Smooth muscle cell (in vitro differentiated cells): ENCODE measurements around the gene PKLR. TPM values are rescaled to one million over a fixed set of nuclear protein-coding genes. Genes with fewer than 3 reads are reported as not detected.

ENCODE experiments used
- DNase-seq: peaks from one replicate; lab custom pipeline; 2025; ENCODE audit not compliant: unreplicated experiment; lab: John Stamatoyannopoulos, UW
- H2AFZ ChIP-seq: fragments of 200-600 bp; sonication (generic); 2 replicates; pipeline ENCODE4 v1.6.0; 2016; ENCODE audit warnings: antibody characterized with exemption, low read depth, mild to moderate bottlenecking
- H3F3A ChIP-seq: fragments of 200-600 bp; sonication (generic); 2 replicates; pipeline ENCODE4 v1.6.0; 2017; ENCODE audit warnings: antibody characterized with exemption, low read depth
- H3K27ac ChIP-seq: fragments of 200-600 bp; sonication (generic); 2 replicates; pipeline ENCODE4 v1.5.1; 2016; ENCODE audit warnings: low read depth, mild to moderate bottlenecking
- H3K27me3 ChIP-seq: fragments of 200-600 bp; sonication (generic); 2 replicates; pipeline ENCODE4 v1.6.1; 2016; ENCODE audit warnings: low read depth, mild to moderate bottlenecking
- H3K36me3 ChIP-seq: fragments of 200-600 bp; sonication (generic); 2 replicates; pipeline ENCODE4 v1.5.1; 2016; ENCODE audit warnings: low read depth
- H3K4me1 ChIP-seq: fragments of 200-600 bp; sonication (generic); 2 replicates; pipeline ENCODE4 v1.5.1; 2016; ENCODE audit warnings: low read depth
- H3K4me2 ChIP-seq: fragments of 200-600 bp; sonication (generic); 2 replicates; pipeline ENCODE4 v1.6.0; 2016; ENCODE audit warnings: mild to moderate bottlenecking
- H3K4me3 ChIP-seq: fragments of 200-600 bp; sonication (generic); 2 replicates; pipeline ENCODE4 v1.5.1; 2016; ENCODE audit warnings: mild to moderate bottlenecking
- H3K79me2 ChIP-seq: fragments of 200-600 bp; sonication (generic); 2 replicates; pipeline ENCODE4 v1.6.0; 2016; ENCODE audit warnings: low read depth, mild to moderate bottlenecking
- H3K9ac ChIP-seq: fragments of 200-600 bp; sonication (generic); 2 replicates; pipeline ENCODE4 v1.6.0; 2016; ENCODE audit warnings: low read depth
- H3K9me3 ChIP-seq: fragments of 200-600 bp; sonication (generic); replicated peaks from 2 replicates; pipeline ENCODE4 v1.5.1; 2016; ENCODE audit warnings: low read depth
- H4K20me1 ChIP-seq: fragments of 200-600 bp; sonication (generic); 2 replicates; pipeline ENCODE4 v1.6.0; 2016; ENCODE audit warnings: low read depth
- WGBS: methylation state at CpG from one replicate; pipeline ENCODE4 v1.1.7; 2016; ENCODE audit warnings: low lambda C conversion rate; 5-methylcytosine and 5-hydroxymethylcytosine counted together
- polyA plus RNA-seq: library from polyadenylated mRNA; unstranded; fragments of >200 nt; fragmentation: Nextera tagmentation; extraction: Ambion mirVana; gene quantifications from 2 replicates; pipeline ENCODE4 v1.2.1, GENCODE V29; 2016
- total RNA-seq: library from RNA; depleted of rRNA; stranded (reverse); fragments of >200 nt; gene quantifications from 2 replicates; pipeline ENCODE4 v1.2.3, GENCODE V29; 2014
- TF ChIP-seq, protein P1 (sequence below): fragments of 200-600 bp; sonication (generic); IDR thresholded peaks from 2 replicates; pipeline ENCODE4 v1.5.1; 2017; ENCODE audit warnings: borderline replicate concordance, mild to moderate bottlenecking, antibody characterized with exemption; ENCODE audit not compliant: insufficient read depth, poor library complexity, severe bottlenecking

Gene PKLR
- total and polyA plus RNA-seq, 2 experiments from 2014 or later: not detected

DNA sequence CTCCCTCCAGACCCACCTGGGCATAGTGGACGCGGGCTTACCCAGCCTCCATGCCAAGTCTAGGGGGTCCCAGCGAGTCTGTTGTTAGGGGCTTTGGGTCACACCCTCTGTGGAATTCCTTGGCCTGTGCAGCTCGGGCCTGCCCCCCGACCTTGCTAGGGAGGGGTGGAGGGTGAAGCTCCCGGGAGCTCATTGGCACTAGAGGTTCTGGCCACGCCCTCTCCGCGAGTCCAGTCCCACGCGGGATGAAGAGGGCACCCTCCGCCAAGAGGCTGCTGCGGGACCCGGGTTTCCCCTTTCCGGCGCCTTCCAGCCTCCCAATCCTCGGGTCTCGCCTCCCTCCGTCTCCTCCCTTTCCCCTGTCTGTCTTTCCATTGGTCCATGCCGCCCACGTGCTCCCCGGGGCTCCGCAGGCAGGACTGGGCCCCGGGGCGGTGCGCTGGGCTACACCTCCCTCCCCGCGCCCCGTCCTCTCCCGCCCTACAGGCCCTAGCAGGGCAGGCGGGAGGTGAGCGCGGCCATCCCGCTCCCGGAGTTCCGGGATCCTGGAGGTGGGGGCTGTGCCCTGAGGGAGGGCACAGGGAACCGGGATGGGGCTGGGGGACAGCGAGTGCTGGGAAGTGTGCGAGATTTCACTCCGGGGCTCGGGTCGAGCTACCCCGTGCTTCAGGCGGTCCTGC, 22.9 kb upstream of the PKLR start:
- Histone ChIP-seq H3K79me2 (no peaks in the 10 kb centered on the region), H4K20me1 (peaks cover 18% of the 10 kb centered on the region), H2AFZ (no peak overlapping the region), H3K36me3 (no peaks in the 10 kb centered on the region), H3K9me3 (no peaks in the 10 kb centered on the region), H3K4me2 (peak overlapping the region; percentile 88), H3K27me3 (no peaks in the 10 kb centered on the region), H3K4me3 (peak overlapping the region; percentile 75), H3K4me1 (peaks cover 18% of the 10 kb centered on the region), H3K9ac (peak overlapping the region; percentile 67), H3K27ac (peak overlapping the region; percentile 66), H3F3A (peaks cover 2% of the 10 kb centered on the region)
- WGBS: 2% methylated on average over 40 of the region's 44 CpGs
- DNase-seq: peak; percentile 90
- TF ChIP-seq, protein P1, sequence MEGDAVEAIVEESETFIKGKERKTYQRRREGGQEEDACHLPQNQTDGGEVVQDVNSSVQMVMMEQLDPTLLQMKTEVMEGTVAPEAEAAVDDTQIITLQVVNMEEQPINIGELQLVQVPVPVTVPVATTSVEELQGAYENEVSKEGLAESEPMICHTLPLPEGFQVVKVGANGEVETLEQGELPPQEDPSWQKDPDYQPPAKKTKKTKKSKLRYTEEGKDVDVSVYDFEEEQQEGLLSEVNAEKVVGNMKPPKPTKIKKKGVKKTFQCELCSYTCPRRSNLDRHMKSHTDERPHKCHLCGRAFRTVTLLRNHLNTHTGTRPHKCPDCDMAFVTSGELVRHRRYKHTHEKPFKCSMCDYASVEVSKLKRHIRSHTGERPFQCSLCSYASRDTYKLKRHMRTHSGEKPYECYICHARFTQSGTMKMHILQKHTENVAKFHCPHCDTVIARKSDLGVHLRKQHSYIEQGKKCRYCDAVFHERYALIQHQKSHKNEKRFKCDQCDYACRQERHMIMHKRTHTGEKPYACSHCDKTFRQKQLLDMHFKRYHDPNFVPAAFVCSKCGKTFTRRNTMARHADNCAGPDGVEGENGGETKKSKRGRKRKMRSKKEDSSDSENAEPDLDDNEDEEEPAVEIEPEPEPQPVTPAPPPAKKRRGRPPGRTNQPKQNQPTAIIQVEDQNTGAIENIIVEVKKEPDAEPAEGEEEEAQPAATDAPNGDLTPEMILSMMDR: no peak

DNA sequence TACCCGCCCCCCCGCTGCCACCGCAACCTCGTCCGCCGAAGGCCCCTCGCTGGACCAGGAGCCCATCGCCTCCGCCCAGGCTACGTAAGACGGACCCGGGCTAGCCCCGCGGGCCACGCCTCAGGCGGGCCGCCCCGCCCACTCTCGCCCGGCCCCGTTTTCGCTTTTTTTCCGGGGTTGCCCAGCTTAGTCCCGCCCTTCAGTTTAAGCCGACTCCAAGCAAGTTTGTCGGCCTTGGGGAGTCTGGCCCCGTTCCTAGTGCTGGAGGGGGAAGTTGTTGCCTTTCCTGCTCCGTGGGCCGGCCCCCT, 22.4 kb upstream of the PKLR start:
- Histone ChIP-seq H3K36me3 (no peaks in the 10 kb centered on the region), H3K9ac (peak overlapping the region; percentile 65), H3K79me2 (no peaks in the 10 kb centered on the region), H3K4me2 (peak overlapping the region; percentile 88), H4K20me1 (peaks cover 18% of the 10 kb centered on the region), H3K27ac (peak overlapping the region; percentile 66), H3K4me3 (peak overlapping the region; percentile 75), H3K4me1 (peaks cover 18% of the 10 kb centered on the region), H3K27me3 (no peaks in the 10 kb centered on the region), H3K9me3 (no peaks in the 10 kb centered on the region), H3F3A (peaks cover 2% of the 10 kb centered on the region), H2AFZ (no peak overlapping the region)
- TF ChIP-seq, protein P1: no peak
- peak; percentile 90 for DNase-seq
- under 1% methylated on average over 19 of the region's 29 CpGs for WGBS

DNA sequence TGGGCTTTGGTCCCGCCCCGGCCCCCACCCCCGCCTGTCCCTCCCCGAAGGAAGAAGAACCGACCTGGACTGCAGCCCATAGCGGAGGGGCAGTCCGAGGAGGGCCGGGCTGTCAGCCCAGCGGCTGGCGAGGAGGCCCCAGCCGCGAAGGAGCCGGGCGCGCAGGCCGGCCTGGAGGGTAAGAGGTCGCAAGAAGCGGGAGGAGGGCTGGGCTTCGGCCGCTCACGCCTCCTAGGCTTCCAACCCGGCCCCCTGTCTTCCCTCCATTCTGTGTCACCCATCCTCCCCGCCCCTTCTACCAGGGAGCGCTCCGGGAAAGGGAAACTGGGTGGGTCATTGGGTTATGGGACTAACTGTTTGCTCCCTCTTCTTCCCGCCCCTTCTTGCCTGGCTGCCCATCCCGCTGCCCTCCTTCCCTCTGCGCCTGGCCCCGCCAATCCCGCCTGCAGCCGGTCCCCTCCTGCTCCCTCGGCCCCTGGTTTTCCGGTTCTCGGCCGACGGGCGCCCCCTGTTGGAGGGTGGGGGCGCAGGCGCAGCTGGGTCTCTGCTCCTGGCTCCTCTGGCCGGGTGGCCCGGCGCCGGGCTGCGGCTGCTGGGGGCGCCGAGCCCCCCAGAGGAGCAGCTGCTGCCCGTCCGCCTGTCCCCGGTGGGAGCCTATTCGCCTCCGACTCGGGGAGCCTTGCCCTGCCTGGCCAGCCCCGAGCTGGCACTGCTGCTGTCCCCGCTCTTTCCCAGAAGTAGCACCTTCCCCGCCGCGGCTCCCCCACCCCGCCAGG, 21.9 kb upstream of the PKLR start:
- H3K4me3 ChIP-seq: peak overlapping the region; percentile 75
- no peak overlapping the region for H2AFZ ChIP-seq
- no peaks in the 10 kb centered on the region for H3K36me3 ChIP-seq
- under 1% methylated on average over 35 of the region's 58 CpGs for WGBS
- H3K27me3 ChIP-seq: no peaks in the 10 kb centered on the region
- H3K4me1 ChIP-seq: peaks cover 18% of the 10 kb centered on the region
- peaks cover 18% of the 10 kb centered on the region for H4K20me1 ChIP-seq
- TF ChIP-seq, protein P1: peak; percentile 99
- peak; percentile 89 for DNase-seq
- H3F3A ChIP-seq: peaks cover 8% of the 10 kb centered on the region
- peak overlapping the region; percentile 66 for H3K27ac ChIP-seq
- no peaks in the 10 kb centered on the region for H3K79me2 ChIP-seq
- H3K4me2 ChIP-seq: peak overlapping the region; percentile 88
- H3K9me3 ChIP-seq: no peaks in the 10 kb centered on the region
- H3K9ac ChIP-seq: peak overlapping the region; percentile 65

DNA sequence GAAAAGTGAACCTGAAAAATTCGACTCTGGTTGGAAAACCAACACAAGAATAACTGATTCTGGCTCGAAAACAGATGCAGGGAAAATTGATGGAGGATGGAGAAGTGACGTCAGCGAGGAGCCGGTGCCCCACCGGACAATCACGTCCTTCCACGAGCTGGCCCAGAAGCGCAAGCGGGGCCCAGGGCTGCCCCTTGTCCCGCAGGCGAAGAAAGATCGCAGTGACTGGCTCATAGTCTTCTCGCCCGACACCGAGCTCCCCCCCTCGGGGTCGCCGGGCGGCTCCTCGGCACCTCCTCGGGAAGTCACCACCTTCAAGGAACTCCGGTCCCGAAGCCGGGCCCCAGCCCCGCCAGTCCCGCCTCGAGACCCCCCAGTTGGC, 21.3 kb upstream of the PKLR start:
- WGBS: 6% methylated on average over 26 of the region's 28 CpGs
- H3K79me2 ChIP-seq: no peaks in the 10 kb centered on the region
- peak overlapping the region; percentile 50 for H3K27ac ChIP-seq
- H3K36me3 ChIP-seq: no peaks in the 10 kb centered on the region
- no peaks in the 10 kb centered on the region for H3K27me3 ChIP-seq
- peak overlapping the region; percentile 88 for H3K4me2 ChIP-seq
- H4K20me1 ChIP-seq: peaks cover 18% of the 10 kb centered on the region
- peak; percentile 61 for DNase-seq
- no peak overlapping the region for H2AFZ ChIP-seq
- TF ChIP-seq, protein P1: no peak
- peak overlapping the region; percentile 75 for H3K4me3 ChIP-seq
- peaks cover 18% of the 10 kb centered on the region for H3K4me1 ChIP-seq
- no peaks in the 10 kb centered on the region for H3K9me3 ChIP-seq
- peak overlapping the region; percentile 37 for H3K9ac ChIP-seq
- peaks cover 12% of the 10 kb centered on the region for H3F3A ChIP-seq
